GM23338 (cell line): ENCODE results near the gene TSPEAR. TPM values are rescaled to one million over a fixed set of nuclear protein-coding genes. Genes with fewer than 3 reads are reported as not detected.

Source experiments
- ATAC-seq: fragments of 200-7000 bp; cut with Tn5 transposase; 3 replicates; pipeline ENCODE4 v1.9.1; 2020
- DNase-seq: peaks from one replicate; pipeline ENCODE4 v3.0.0-alpha.2; 2015; ENCODE audit warnings: low spot score
- H2AFZ ChIP-seq: fragments of 200-600 bp; sonication (generic); 2 replicates; pipeline ENCODE4 v1.8.0; 2016; ENCODE audit warnings: antibody characterized with exemption, mild to moderate bottlenecking, moderate library complexity
- H3F3A ChIP-seq: fragments of 200-600 bp; sonication (generic); replicated peaks from 2 replicates; pipeline ENCODE4 v1.8.0; 2017; ENCODE audit warnings: antibody characterized with exemption, mixed run types, low read depth
- H3K27ac ChIP-seq: fragments of 200-600 bp; sonication (generic); 2 replicates; pipeline ENCODE4 v1.6.1; 2016; ENCODE audit warnings: low read depth
- H3K27me3 ChIP-seq: fragments of 200-600 bp; sonication (generic); 2 replicates; pipeline ENCODE4 v1.8.0; 2016; ENCODE audit warnings: mild to moderate bottlenecking, mixed run types, moderate library complexity; ENCODE audit not compliant: insufficient read depth
- H3K36me3 ChIP-seq: fragments of 200-600 bp; sonication (generic); 2 replicates; pipeline ENCODE4 v1.8.0; 2016; ENCODE audit warnings: mild to moderate bottlenecking; ENCODE audit not compliant: insufficient read depth
- H3K4me1 ChIP-seq: fragments of 200-600 bp; sonication (generic); 2 replicates; pipeline ENCODE4 v1.8.0; 2016; ENCODE audit warnings: mild to moderate bottlenecking, moderate library complexity; ENCODE audit not compliant: insufficient read depth
- H3K4me2 ChIP-seq: fragments of 200-600 bp; sonication (generic); 2 replicates; pipeline ENCODE4 v1.7.1; 2017; ENCODE audit warnings: mixed run types
- H3K4me3 ChIP-seq: fragments of 200-600 bp; sonication (generic); 2 replicates; pipeline ENCODE4 v1.6.1; 2016; ENCODE audit warnings: mixed run types
- H3K79me2 ChIP-seq: fragments of 200-600 bp; sonication (generic); replicated peaks from 2 replicates; pipeline ENCODE4 v1.8.0; 2017; ENCODE audit warnings: mild to moderate bottlenecking; ENCODE audit not compliant: insufficient read depth
- H3K9me2 ChIP-seq: fragments of 200-600 bp; sonication (generic); 2 replicates; pipeline ENCODE4 v1.8.0; 2017; ENCODE audit not compliant: insufficient read depth
- H4K20me1 ChIP-seq: fragments of 200-600 bp; sonication (generic); replicated peaks from 2 replicates; pipeline ENCODE4 v1.8.0; 2017; ENCODE audit warnings: mild to moderate bottlenecking; ENCODE audit not compliant: insufficient read depth
- H3K27ac Mint-ChIP-seq: 2 replicates; pipeline ENCODE4 v1.8.0; 2020; ENCODE audit warnings: inconsistent platforms, mild to moderate bottlenecking, moderate library complexity, mixed read lengths
- H3K27me3 Mint-ChIP-seq: 3 replicates; pipeline ENCODE4 v1.8.0; 2022; ENCODE audit warnings: low read depth, mild to moderate bottlenecking, moderate library complexity, mixed read lengths, inconsistent platforms; ENCODE audit not compliant: insufficient read depth, poor library complexity
- H3K36me3 Mint-ChIP-seq: 3 replicates; pipeline ENCODE4 v1.8.0; 2021; ENCODE audit warnings: low read depth, mild to moderate bottlenecking, inconsistent platforms, moderate library complexity, mixed read lengths
- H3K4me1 Mint-ChIP-seq: 3 replicates; pipeline ENCODE4 v1.8.0; 2020; ENCODE audit warnings: mild to moderate bottlenecking, inconsistent platforms, mixed read lengths
- H3K4me3 Mint-ChIP-seq: 3 replicates; pipeline ENCODE4 v1.8.0; 2021; ENCODE audit warnings: moderate library complexity, mild to moderate bottlenecking, inconsistent platforms, mixed read lengths
- H3K9me3 Mint-ChIP-seq: 3 replicates; pipeline ENCODE4 v1.8.0; 2020; ENCODE audit warnings: moderate library complexity, mild to moderate bottlenecking, inconsistent platforms, mixed read lengths
- CREB1 ChIP-seq: fragments of 250-450 bp; sonication (Bioruptor Pico); IDR thresholded peaks from 2 replicates; pipeline ENCODE4 v1.5.0; 2020; ENCODE audit warnings: low read depth, mild to moderate bottlenecking, moderate library complexity
- EZH2 ChIP-seq: fragments of 200-600 bp; sonication (generic); IDR thresholded peaks from one replicate; pipeline ENCODE4 v1.8.0; 2017; ENCODE audit warnings: antibody characterized with exemption, mild to moderate bottlenecking, low read depth; ENCODE audit not compliant: unreplicated experiment
- NANOG ChIP-seq: IDR thresholded peaks from 2 replicates; pipeline ENCODE4 v1.6.1; 2016; ENCODE audit warnings: antibody characterized with exemption, borderline replicate concordance
- POLR2AphosphoS5 ChIP-seq: IDR thresholded peaks from 2 replicates; pipeline ENCODE4 v1.6.1; 2016; ENCODE audit warnings: antibody characterized with exemption, low read depth
- STAT1 ChIP-seq: IDR thresholded peaks from one replicate; pipeline ENCODE4 v1.6.1; 2016; ENCODE audit warnings: antibody characterized with exemption; ENCODE audit not compliant: unreplicated experiment
- ZNF114 ChIP-seq: fragments of 250-450 bp; sonication (Bioruptor Pico); IDR thresholded peaks from 2 replicates; pipeline ENCODE4 v1.5.0; 2020; ENCODE audit warnings: mild to moderate bottlenecking, moderate library complexity
- ZNF331 ChIP-seq: fragments of 250-450 bp; sonication (Bioruptor Pico); IDR thresholded peaks from 2 replicates; pipeline ENCODE4 v1.5.0; 2020; ENCODE audit warnings: low read depth, mild to moderate bottlenecking, moderate library complexity
- long read RNA-seq: library from polyadenylated mRNA; unstranded; transcript quantifications from one replicate; pipeline ENCODE4 v2.0.0, GENCODE V29; 2020; ENCODE audit not compliant: unreplicated experiment
- polyA plus RNA-seq: library from polyadenylated mRNA; unstranded; fragments of >200 nt; fragmentation: Nextera tagmentation; extraction: Ambion mirVana; gene quantifications from 2 replicates; pipeline ENCODE4 v1.2.1, GENCODE V29; 2016
- total RNA-seq: library from RNA; depleted of rRNA; stranded (reverse); fragments of >200 nt; shearing (Covaris generic); gene quantifications from 2 replicates; pipeline ENCODE4 v1.2.3, GENCODE V29; 2014; rRNA removed
- TF ChIP-seq, protein P1 (sequence below), 2 experiments: fragments of 200-600 bp in 1 of 2; sonication (generic) in 1 of 2; conservative IDR thresholded peaks; 2 replicates each; pipeline versions ENCODE4 v1.5.1 to v1.6.1; 2016 to 2017; ENCODE audit warnings: antibody characterized with exemption in 2 of 2, low read depth in 2 of 2, mild to moderate bottlenecking in 2 of 2, moderate library complexity in 1 of 2
- TF ChIP-seq, protein P2 (sequence below): IDR thresholded peaks from 2 replicates; pipeline ENCODE4 v1.6.1; 2016; ENCODE audit warnings: antibody characterized with exemption

The TSPEAR gene
- total RNA-seq, result 0.35 TPM in 1 of 2 replicates, not detected in the other
- polyA plus RNA-seq, result 0.45 and 0.92 TPM in 2 replicates
- long read RNA-seq, result 0 reads

DNA sequence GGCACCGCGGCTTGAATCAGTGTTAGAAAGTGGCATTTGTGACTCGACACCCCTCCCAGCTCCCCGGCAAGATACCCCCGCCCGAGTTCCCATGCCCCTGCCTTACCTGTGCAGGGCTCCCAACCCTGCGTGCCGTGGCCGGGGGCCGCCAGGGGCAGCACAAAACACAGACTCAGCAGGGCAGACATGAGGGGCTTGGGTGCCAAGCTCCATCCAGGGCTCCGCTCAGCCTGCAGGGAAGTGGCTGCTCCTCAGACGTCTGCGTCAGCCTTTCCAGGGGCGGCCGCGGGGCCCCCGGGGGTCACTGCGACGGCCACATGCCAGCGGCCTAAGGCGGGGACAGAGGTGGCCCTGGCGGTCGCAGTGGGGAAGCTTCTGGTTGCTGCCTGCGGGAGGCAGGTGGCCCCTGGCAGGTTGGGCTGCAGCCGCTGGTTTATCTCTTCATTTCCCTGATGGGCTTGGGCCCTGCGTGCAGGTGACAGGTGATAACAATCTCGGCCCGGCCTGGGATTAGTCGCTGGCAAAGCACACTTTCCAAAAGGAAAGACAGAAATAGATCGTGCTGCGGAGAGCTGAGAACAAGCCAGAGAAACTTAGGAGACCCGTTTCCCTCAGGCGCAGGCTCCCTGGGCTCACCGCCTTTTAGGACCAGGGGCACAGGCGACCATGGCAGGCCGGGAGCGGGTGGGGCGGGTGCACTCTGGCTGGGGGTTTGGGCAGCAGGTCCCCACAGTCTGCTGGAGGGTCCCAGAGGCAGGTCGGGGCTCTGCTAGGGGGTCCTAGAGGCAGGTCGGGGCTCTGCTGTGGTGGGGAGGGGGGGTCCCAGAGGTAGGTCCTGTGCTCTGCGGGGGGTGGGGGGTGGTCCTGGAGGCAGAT is at the start of gene TSPEAR:
TSS of gene TSPEAR (minus strand) at position 246 of the 876 bp plus-strand sequence. CDS start at position 188, 58 bp downstream.
- no peak within 1 kb of the TSS for H3K27ac ChIP-seq
- peak within 1 kb of the TSS; percentile 81 for H2AFZ ChIP-seq
- TF ChIP-seq NANOG (no peak), STAT1 (no peak), ZNF331 (no peak), EZH2 (peak; percentile 81)
- TF ChIP-seq, protein P1, sequence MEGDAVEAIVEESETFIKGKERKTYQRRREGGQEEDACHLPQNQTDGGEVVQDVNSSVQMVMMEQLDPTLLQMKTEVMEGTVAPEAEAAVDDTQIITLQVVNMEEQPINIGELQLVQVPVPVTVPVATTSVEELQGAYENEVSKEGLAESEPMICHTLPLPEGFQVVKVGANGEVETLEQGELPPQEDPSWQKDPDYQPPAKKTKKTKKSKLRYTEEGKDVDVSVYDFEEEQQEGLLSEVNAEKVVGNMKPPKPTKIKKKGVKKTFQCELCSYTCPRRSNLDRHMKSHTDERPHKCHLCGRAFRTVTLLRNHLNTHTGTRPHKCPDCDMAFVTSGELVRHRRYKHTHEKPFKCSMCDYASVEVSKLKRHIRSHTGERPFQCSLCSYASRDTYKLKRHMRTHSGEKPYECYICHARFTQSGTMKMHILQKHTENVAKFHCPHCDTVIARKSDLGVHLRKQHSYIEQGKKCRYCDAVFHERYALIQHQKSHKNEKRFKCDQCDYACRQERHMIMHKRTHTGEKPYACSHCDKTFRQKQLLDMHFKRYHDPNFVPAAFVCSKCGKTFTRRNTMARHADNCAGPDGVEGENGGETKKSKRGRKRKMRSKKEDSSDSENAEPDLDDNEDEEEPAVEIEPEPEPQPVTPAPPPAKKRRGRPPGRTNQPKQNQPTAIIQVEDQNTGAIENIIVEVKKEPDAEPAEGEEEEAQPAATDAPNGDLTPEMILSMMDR (conservative IDR thresholded peaks at IDR 0.05; ENCODE audit: low read depth in 2 of 2), result peak in 1 of 2 experiments; percentile 10; a peak in 1 of 4 replicates
- TF ChIP-seq, protein P2, sequence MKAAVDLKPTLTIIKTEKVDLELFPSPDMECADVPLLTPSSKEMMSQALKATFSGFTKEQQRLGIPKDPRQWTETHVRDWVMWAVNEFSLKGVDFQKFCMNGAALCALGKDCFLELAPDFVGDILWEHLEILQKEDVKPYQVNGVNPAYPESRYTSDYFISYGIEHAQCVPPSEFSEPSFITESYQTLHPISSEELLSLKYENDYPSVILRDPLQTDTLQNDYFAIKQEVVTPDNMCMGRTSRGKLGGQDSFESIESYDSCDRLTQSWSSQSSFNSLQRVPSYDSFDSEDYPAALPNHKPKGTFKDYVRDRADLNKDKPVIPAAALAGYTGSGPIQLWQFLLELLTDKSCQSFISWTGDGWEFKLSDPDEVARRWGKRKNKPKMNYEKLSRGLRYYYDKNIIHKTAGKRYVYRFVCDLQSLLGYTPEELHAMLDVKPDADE, result no peak
- H3K4me3 ChIP-seq, result peak within 1 kb of the TSS; percentile 71
- peak within 1 kb of the TSS; percentile 95 for H3K4me2 ChIP-seq
- 0 out of 2 replicates have a peak, but pooled peaks cover 3% of the 10 kb centered on the region for H3K9me2 ChIP-seq
- H3K4me1 ChIP-seq, result peaks cover 55% of the 10 kb centered on the region
- H3K4me1 Mint-ChIP-seq, result peaks cover 54% of the 10 kb centered on the region
- no peak within 1 kb of the TSS for H3K27ac Mint-ChIP-seq
- ATAC-seq (peak; percentile 5), DNase-seq (peak; percentile 57)
- no peaks in the 10 kb centered on the region for H3K79me2 ChIP-seq
- no peaks in the 10 kb centered on the region for H4K20me1 ChIP-seq
- H3K36me3 Mint-ChIP-seq, result no peaks in the 10 kb centered on the region
- H3K4me3 Mint-ChIP-seq, result peak within 1 kb of the TSS; percentile 67
- peaks cover 77% of the 10 kb centered on the region for H3K27me3 Mint-ChIP-seq
- H3F3A ChIP-seq, result peaks cover 23% of the 10 kb centered on the region
- peaks cover 87% of the 10 kb centered on the region for H3K27me3 ChIP-seq
- H3K9me3 Mint-ChIP-seq, result no peaks in the 10 kb centered on the region
- H3K36me3 ChIP-seq, result no peaks in the 10 kb centered on the region

DNA sequence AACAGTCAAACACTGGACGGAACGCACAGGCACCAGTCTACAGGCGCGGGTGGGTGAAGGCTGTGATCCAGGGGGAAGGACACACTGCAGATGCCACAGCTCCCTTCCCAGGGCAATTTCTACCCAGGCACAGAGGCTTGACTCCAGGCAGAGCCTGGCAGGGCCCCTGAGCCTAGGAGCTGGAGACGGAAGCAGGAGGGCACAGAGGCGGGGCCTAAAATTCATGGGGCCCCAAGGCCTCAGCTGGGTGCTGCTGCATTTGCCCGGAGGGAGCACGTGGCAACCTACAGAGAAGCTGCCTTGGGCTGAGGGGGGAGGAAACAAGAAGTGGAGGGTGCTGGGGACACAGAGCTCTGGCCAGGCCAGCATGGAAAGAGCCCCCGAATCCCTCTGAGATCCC is 49.0 kb upstream of the TSPEAR start:
- H3K27me3 Mint-ChIP-seq, result peaks cover 3% of the 10 kb centered on the region
- no peak overlapping the region for H3K27ac ChIP-seq
- peaks cover 23% of the 10 kb centered on the region for H3K4me1 Mint-ChIP-seq
- H4K20me1 ChIP-seq, result no peaks in the 10 kb centered on the region
- ATAC-seq (0 out of 3 replicates have a peak, but pooled peaks have one; percentile 5), DNase-seq (no peak)
- no peak for TF ChIP-seq STAT1
- no peak for TF ChIP-seq POLR2AphosphoS5
- no peak for TF ChIP-seq ZNF114 (CRISPR knock-in tag)
- TF ChIP-seq CREB1, result no peak
- no peaks in the 10 kb centered on the region for H3K36me3 ChIP-seq
- H3K4me3 Mint-ChIP-seq, result no peak overlapping the region
- no peak overlapping the region for H3K4me2 ChIP-seq
- H3K36me3 Mint-ChIP-seq, result no peaks in the 10 kb centered on the region; the same call in 2 of the 3 replicates
- H3K27ac Mint-ChIP-seq, result peak overlapping the region; percentile 20; the same call in 1 of the 2 replicates
- peaks cover 7% of the 10 kb centered on the region; the same call in 2 of the 3 replicates for H3K9me3 Mint-ChIP-seq
- no peak overlapping the region for H2AFZ ChIP-seq
- H3K27me3 ChIP-seq, result no peaks in the 10 kb centered on the region
- H3K4me3 ChIP-seq, result no peak overlapping the region
- no peaks in the 10 kb centered on the region for H3K79me2 ChIP-seq
- no peaks in the 10 kb centered on the region; the same call in 1 of the 2 replicates for H3K4me1 ChIP-seq
- H3K9me2 ChIP-seq, result no peaks in the 10 kb centered on the region
- H3F3A ChIP-seq, result no peaks in the 10 kb centered on the region
